Neural progenitor cell (in vitro differentiated cells): ENCODE measurements around the gene MAS1. TPM values are rescaled to one million over a fixed set of nuclear protein-coding genes. Genes with fewer than 3 reads are reported as not detected.

Source experiments
- DNase-seq: peaks from one replicate; pipeline ENCODE4 v3.0.0-alpha.2; 2016; ENCODE audit warnings: low spot score
- H2AFZ ChIP-seq: fragments of 200-600 bp; sonication (generic); replicated peaks from 2 replicates; pipeline ENCODE4 v1.6.1; 2016; ENCODE audit warnings: antibody characterized with exemption
- H3F3A ChIP-seq: fragments of 200-600 bp; sonication (generic); 2 replicates; pipeline ENCODE4 v1.6.1; 2016; ENCODE audit warnings: antibody characterized with exemption, low read depth
- H3K27ac ChIP-seq: fragments of 200-600 bp; sonication (generic); 2 replicates; pipeline ENCODE4 v1.5.1; 2016; ENCODE audit warnings: mild to moderate bottlenecking
- H3K27me3 ChIP-seq: fragments of 200-600 bp; sonication (generic); 2 replicates; pipeline ENCODE4 v1.6.1; 2016; ENCODE audit warnings: mild to moderate bottlenecking, moderate library complexity
- H3K36me3 ChIP-seq: fragments of 200-600 bp; sonication (generic); 2 replicates; pipeline ENCODE4 v1.5.1; 2016
- H3K4me1 ChIP-seq: fragments of 200-600 bp; sonication (generic); 2 replicates; pipeline ENCODE4 v1.6.1; 2016; ENCODE audit warnings: mixed run types
- H3K4me2 ChIP-seq: fragments of 200-600 bp; sonication (generic); 2 replicates; pipeline ENCODE4 v1.6.1; 2016
- H3K4me3 ChIP-seq: fragments of 200-600 bp; sonication (generic); 2 replicates; pipeline ENCODE4 v1.5.1; 2016
- H3K79me2 ChIP-seq: fragments of 200-600 bp; sonication (generic); 2 replicates; pipeline ENCODE4 v1.6.1; 2016; ENCODE audit warnings: low read depth
- H3K9ac ChIP-seq: fragments of 200-600 bp; sonication (generic); 2 replicates; pipeline ENCODE4 v1.6.1; 2016
- H3K9me3 ChIP-seq: fragments of 200-600 bp; sonication (generic); 2 replicates; pipeline ENCODE4 v1.5.1; 2016; ENCODE audit warnings: low read depth
- H4K20me1 ChIP-seq: fragments of 200-600 bp; sonication (generic); 2 replicates; pipeline ENCODE4 v1.6.1; 2016; ENCODE audit warnings: low read depth
- H3K27ac Mint-ChIP-seq: 3 replicates; pipeline ENCODE4 v1.8.0; 2021; ENCODE audit warnings: mixed read lengths
- H3K27me3 Mint-ChIP-seq: 2 replicates; pipeline ENCODE4 v1.8.0; 2022; ENCODE audit warnings: low read depth, mild to moderate bottlenecking, inconsistent platforms, moderate library complexity, mixed read lengths; ENCODE audit not compliant: insufficient read depth
- H3K36me3 Mint-ChIP-seq: 3 replicates; pipeline ENCODE4 v1.8.0; 2021; ENCODE audit warnings: mixed read lengths
- H3K4me1 Mint-ChIP-seq: 3 replicates; pipeline ENCODE4 v1.8.0; 2021; ENCODE audit warnings: mixed read lengths
- H3K4me3 Mint-ChIP-seq: 3 replicates; pipeline ENCODE4 v1.8.0; 2021; ENCODE audit warnings: mild to moderate bottlenecking, moderate library complexity, mixed read lengths
- H3K9me3 Mint-ChIP-seq: 3 replicates; pipeline ENCODE4 v1.8.0; 2020; ENCODE audit warnings: mixed read lengths
- EZH2 ChIP-seq: fragments of 200-600 bp; sonication (generic); IDR thresholded peaks from 2 replicates; pipeline ENCODE4 v1.6.1; 2017; ENCODE audit warnings: antibody characterized with exemption, mild to moderate bottlenecking, moderate library complexity
- EZH2phosphoT487 ChIP-seq: fragments of 200-600 bp; sonication (generic); IDR thresholded peaks from 2 replicates; pipeline ENCODE4 v1.6.1; 2017; ENCODE audit warnings: antibody characterized with exemption
- total RNA-seq: library from RNA; depleted of rRNA; stranded (reverse); fragments of >200 nt; gene quantifications from 2 replicates; pipeline ENCODE4 v1.2.3, GENCODE V29; 2015; ENCODE audit warnings: low replicate concordance
- TF ChIP-seq, protein P1 (sequence below): fragments of 200-600 bp; sonication (generic); IDR thresholded peaks from 2 replicates; pipeline ENCODE4 v1.5.1; 2017; ENCODE audit warnings: antibody characterized with exemption, mild to moderate bottlenecking

MAS1 gene
- total RNA-seq, 1 donor from 2014 or later = not detected

- no peak overlapping the region for H3K9ac ChIP-seq
- no peak for DNase-seq
- H3K4me1 ChIP-seq = no peaks in the 10 kb centered on the region
- no peaks in the 10 kb centered on the region for H3K36me3 ChIP-seq
- H3F3A ChIP-seq = no peaks in the 10 kb centered on the region
- no peaks in the 10 kb centered on the region for H3K79me2 ChIP-seq
- peaks cover 10% of the 10 kb centered on the region for H3K27me3 Mint-ChIP-seq
- H3K4me3 ChIP-seq = no peak overlapping the region
- no peaks in the 10 kb centered on the region for H3K27me3 ChIP-seq
- no peak overlapping the region for H2AFZ ChIP-seq
- no peak overlapping the region for H3K4me2 ChIP-seq
- H3K36me3 Mint-ChIP-seq = no peaks in the 10 kb centered on the region
- H3K9me3 ChIP-seq = no peaks in the 10 kb centered on the region
- peaks cover 8% of the 10 kb centered on the region for H3K4me1 Mint-ChIP-seq
- TF ChIP-seq EZH2 = no peak
- TF ChIP-seq, protein P1, sequence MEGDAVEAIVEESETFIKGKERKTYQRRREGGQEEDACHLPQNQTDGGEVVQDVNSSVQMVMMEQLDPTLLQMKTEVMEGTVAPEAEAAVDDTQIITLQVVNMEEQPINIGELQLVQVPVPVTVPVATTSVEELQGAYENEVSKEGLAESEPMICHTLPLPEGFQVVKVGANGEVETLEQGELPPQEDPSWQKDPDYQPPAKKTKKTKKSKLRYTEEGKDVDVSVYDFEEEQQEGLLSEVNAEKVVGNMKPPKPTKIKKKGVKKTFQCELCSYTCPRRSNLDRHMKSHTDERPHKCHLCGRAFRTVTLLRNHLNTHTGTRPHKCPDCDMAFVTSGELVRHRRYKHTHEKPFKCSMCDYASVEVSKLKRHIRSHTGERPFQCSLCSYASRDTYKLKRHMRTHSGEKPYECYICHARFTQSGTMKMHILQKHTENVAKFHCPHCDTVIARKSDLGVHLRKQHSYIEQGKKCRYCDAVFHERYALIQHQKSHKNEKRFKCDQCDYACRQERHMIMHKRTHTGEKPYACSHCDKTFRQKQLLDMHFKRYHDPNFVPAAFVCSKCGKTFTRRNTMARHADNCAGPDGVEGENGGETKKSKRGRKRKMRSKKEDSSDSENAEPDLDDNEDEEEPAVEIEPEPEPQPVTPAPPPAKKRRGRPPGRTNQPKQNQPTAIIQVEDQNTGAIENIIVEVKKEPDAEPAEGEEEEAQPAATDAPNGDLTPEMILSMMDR = no peak
- no peak for TF ChIP-seq EZH2phosphoT487
- H3K27ac ChIP-seq = no peak overlapping the region
- no peak overlapping the region for H3K4me3 Mint-ChIP-seq
- no peak overlapping the region for H3K27ac Mint-ChIP-seq
- H3K9me3 Mint-ChIP-seq = no peaks in the 10 kb centered on the region
- no peaks in the 10 kb centered on the region for H4K20me1 ChIP-seq
These were observed 1.3 kb downstream of the MAS1 start for GRCh38 chr6:159892053-159892452.

GRCh38 chr6:159893064-159893463 is 2.3 kb downstream of the MAS1 start:
- H3K36me3 Mint-ChIP-seq = no peaks in the 10 kb centered on the region
- H3K27me3 Mint-ChIP-seq = peaks cover 8% of the 10 kb centered on the region
- TF ChIP-seq, protein P1 = no peak
- no peak for TF ChIP-seq EZH2phosphoT487
- TF ChIP-seq EZH2 = no peak

DNA sequence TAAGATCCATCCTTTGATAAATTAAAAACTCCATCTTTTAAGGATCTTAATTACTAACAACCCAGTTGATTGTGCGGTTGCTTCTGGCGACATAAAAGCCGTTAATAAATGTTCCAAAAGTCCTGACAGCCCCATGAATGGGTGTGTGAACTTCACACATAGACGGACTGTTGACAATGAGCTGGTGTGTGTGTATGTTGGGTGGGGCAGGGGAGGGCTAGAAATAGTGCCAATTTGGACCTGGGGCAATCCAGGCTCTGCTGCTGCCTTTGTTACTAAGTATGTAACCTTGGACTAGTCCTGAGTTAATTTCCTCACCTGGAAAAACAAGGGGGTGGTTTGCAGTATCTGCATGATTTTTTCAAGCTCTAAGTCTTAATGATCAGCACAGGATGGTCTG is 4.2 kb downstream of the MAS1 start:
- H3K4me2 ChIP-seq = no peak overlapping the region
- no peak overlapping the region for H3K9ac ChIP-seq
- H3K27me3 ChIP-seq = no peaks in the 10 kb centered on the region
- no peaks in the 10 kb centered on the region for H3K4me1 ChIP-seq
- H3K9me3 ChIP-seq = no peaks in the 10 kb centered on the region
- H2AFZ ChIP-seq = no peak overlapping the region
- Mint-ChIP-seq H3K36me3 (no peaks in the 10 kb centered on the region), H3K9me3 (no peaks in the 10 kb centered on the region), H3K27ac (no peak overlapping the region), H3K27me3 (peaks cover 10% of the 10 kb centered on the region), H3K4me3 (no peak overlapping the region), H3K4me1 (no peaks in the 10 kb centered on the region)
- DNase-seq = no peak
- H3K4me3 ChIP-seq = no peak overlapping the region
- H3K27ac ChIP-seq = no peak overlapping the region
- TF ChIP-seq, protein P1 = no peak
- TF ChIP-seq EZH2 (no peak), EZH2phosphoT487 (no peak)
- no peaks in the 10 kb centered on the region for H3F3A ChIP-seq
- no peaks in the 10 kb centered on the region for H3K79me2 ChIP-seq
- no peaks in the 10 kb centered on the region for H3K36me3 ChIP-seq
- H4K20me1 ChIP-seq = no peaks in the 10 kb centered on the region

More at GRCh38 chr6:159893064-159893463, 2.3 kb downstream of the MAS1 start:
- no peaks in the 10 kb centered on the region for H4K20me1 ChIP-seq
- H3K27ac ChIP-seq = no peak overlapping the region
- H3K9me3 ChIP-seq = no peaks in the 10 kb centered on the region
- no peak overlapping the region for H3K9ac ChIP-seq
- H3K4me1 ChIP-seq = no peaks in the 10 kb centered on the region
- no peak for DNase-seq
- H3K4me3 ChIP-seq = no peak overlapping the region
- no peak overlapping the region for H3K4me3 Mint-ChIP-seq
- H3K27ac Mint-ChIP-seq = no peak overlapping the region
- H2AFZ ChIP-seq = no peak overlapping the region
- H3K27me3 ChIP-seq = no peaks in the 10 kb centered on the region
- no peaks in the 10 kb centered on the region for H3K36me3 ChIP-seq
- H3K79me2 ChIP-seq = no peaks in the 10 kb centered on the region
- no peak overlapping the region for H3K4me2 ChIP-seq
- no peaks in the 10 kb centered on the region for H3F3A ChIP-seq
- peaks cover under 1% of the 10 kb centered on the region for H3K4me1 Mint-ChIP-seq
- H3K9me3 Mint-ChIP-seq = no peaks in the 10 kb centered on the region
